Suprapubic skin (tissue), 4 donors: ENCODE data around the gene XPC. TPM values are rescaled to one million over a fixed set of nuclear protein-coding genes. Genes with fewer than 3 reads are reported as not detected.
"Not testable (repeated sequence)": the region's sequence is repeated elsewhere in the genome, so short reads cannot be mapped to it uniquely, and the experiment has no call there.

Source experiments
- DNase-seq, 2 donors: peaks; one replicate each; pipeline ENCODE4 v3.0.0-alpha.2; 2019; ENCODE audit warnings: low spot score in 2 of 2
- H3K27ac ChIP-seq: fragments of 200-600 bp; sonication (generic); one replicate; pipeline ENCODE4 v1.5.1; 2019
- H3K27me3 ChIP-seq: fragments of 200-600 bp; sonication (generic); one replicate; pipeline ENCODE4 v1.5.1; 2019
- H3K36me3 ChIP-seq: fragments of 200-600 bp; sonication (generic); one replicate; pipeline ENCODE4 v1.5.1; 2019
- H3K4me1 ChIP-seq: fragments of 200-600 bp; sonication (generic); one replicate; pipeline ENCODE4 v1.5.1; 2019
- H3K4me3 ChIP-seq: fragments of 200-600 bp; sonication (generic); one replicate; pipeline ENCODE4 v1.5.1; 2019; ENCODE audit warnings: mild to moderate bottlenecking
- H3K9me3 ChIP-seq: fragments of 200-600 bp; sonication (generic); one replicate; pipeline ENCODE4 v1.5.1; 2019
- CTCF ChIP-seq, 2 donors: fragments of 200-600 bp in 1 of 2; fragments of 450-650 bp in 1 of 2; sonication (generic) in 1 of 2; IDR thresholded peaks; one replicate each; pipeline ENCODE4 v1.5.1; 2016 to 2019; ENCODE audit warnings: antibody characterized with exemption in 2 of 2, mild to moderate bottlenecking in 1 of 2, moderate library complexity in 1 of 2
- EP300 ChIP-seq: sonication (generic); formaldehyde crosslinking; IDR thresholded peaks from one replicate; pipeline ENCODE4 v1.6.1; 2017; ENCODE audit warnings: antibody characterized with exemption
- POLR2A ChIP-seq, 2 donors: fragments of 450-650 bp; IDR thresholded peaks; one replicate each; pipeline ENCODE4 v1.6.1; 2017; ENCODE audit warnings: antibody characterized with exemption in 2 of 2, mild to moderate bottlenecking in 2 of 2, moderate library complexity in 2 of 2
- POLR2AphosphoS5 ChIP-seq, 3 donors: sonication (generic); formaldehyde crosslinking; IDR thresholded peaks; one replicate each; pipeline ENCODE4 v1.6.1; 2017; ENCODE audit warnings: antibody characterized with exemption in 3 of 3
- WGBS: methylation state at CpG from one replicate; pipeline ENCODE4 v1.1.5; 2018; 5-methylcytosine and 5-hydroxymethylcytosine counted together
- total RNA-seq, 4 donors: library from RNA; depleted of rRNA; stranded (reverse); fragments of >200 nt; gene quantifications; one replicate each; pipeline ENCODE4 v1.1.0, GENCODE V29; 2016

The XPC gene
- total RNA-seq, 4 donors from 2014 or later = 49.7 to 176 (median 66.4) TPM

- Histone ChIP-seq H3K4me1 (peaks cover 55% of the 10 kb centered on the region), H3K27me3 (no peaks in the 10 kb centered on the region), H3K27ac (peak overlapping the region; percentile 55), H3K9me3 (no peaks in the 10 kb centered on the region), H3K36me3 (peaks cover 22% of the 10 kb centered on the region), H3K4me3 (no peak overlapping the region)
- 72% methylated on average over 2 of the region's 2 CpGs for WGBS
- DNase-seq = no peak
- TF ChIP-seq POLR2AphosphoS5 (IDR thresholded peaks at IDR 0.05) (no peak), CTCF (IDR thresholded peaks at IDR 0.05) (no peak), POLR2A (IDR thresholded peaks at IDR 0.05) (no peak), EP300 (no peak)
Measured at GRCh38 chr3:14119651-14120050, 58.8 kb downstream of the XPC start.

GRCh38 chr3:14118400-14119381 is 59.7 kb downstream of the XPC start:
- DNase-seq = peak in 1 of 2 donors; percentile 34
- no peaks in the 10 kb centered on the region for H3K9me3 ChIP-seq
- 45% methylated on average over 12 of the region's 13 CpGs for WGBS
- peak overlapping the region; percentile 55 for H3K27ac ChIP-seq
- H3K27me3 ChIP-seq = no peaks in the 10 kb centered on the region
- no peak for TF ChIP-seq CTCF (IDR thresholded peaks at IDR 0.05)
- TF ChIP-seq POLR2AphosphoS5 (IDR thresholded peaks at IDR 0.05) = no peak
- no peak for TF ChIP-seq EP300
- no peak for TF ChIP-seq POLR2A (IDR thresholded peaks at IDR 0.05)
- peaks cover 32% of the 10 kb centered on the region for H3K36me3 ChIP-seq
- H3K4me1 ChIP-seq = peaks cover 49% of the 10 kb centered on the region
- no peak overlapping the region for H3K4me3 ChIP-seq

GRCh38 chr3:14117468-14118399 is 60.7 kb downstream of the XPC start:
- Histone ChIP-seq H3K4me3 (no peak overlapping the region), H3K27ac (peak overlapping the region; percentile 55), H3K36me3 (peaks cover 42% of the 10 kb centered on the region), H3K27me3 (no peaks in the 10 kb centered on the region), H3K9me3 (no peaks in the 10 kb centered on the region), H3K4me1 (peaks cover 39% of the 10 kb centered on the region)
- WGBS = 90% methylated on average over 10 of the region's 10 CpGs
- peak in 1 of 2 donors; percentile 78 for DNase-seq
- no peak for TF ChIP-seq POLR2A (IDR thresholded peaks at IDR 0.05)

GRCh38 chr3:14113965-14114635 is 64.3 kb downstream of the XPC start:
- Histone ChIP-seq H3K27ac (no peak overlapping the region), H3K36me3 (peaks cover 50% of the 10 kb centered on the region), H3K27me3 (no peaks in the 10 kb centered on the region), H3K9me3 (no peaks in the 10 kb centered on the region), H3K4me3 (no peak overlapping the region), H3K4me1 (peaks cover 15% of the 10 kb centered on the region)
- TF ChIP-seq POLR2AphosphoS5 (IDR thresholded peaks at IDR 0.05) (no peak), EP300 (no peak), CTCF (IDR thresholded peaks at IDR 0.05) (no peak), POLR2A (IDR thresholded peaks at IDR 0.05) (no peak)
- DNase-seq = no peak
- 91% methylated on average over 7 of the region's 7 CpGs for WGBS

- Histone ChIP-seq H3K27ac (no peak overlapping the region), H3K4me1 (no peaks in the 10 kb centered on the region), H3K36me3 (peaks cover 47% of the 10 kb centered on the region), H3K4me3 (no peak overlapping the region), H3K27me3 (no peaks in the 10 kb centered on the region), H3K9me3 (no peaks in the 10 kb centered on the region)
- TF ChIP-seq POLR2AphosphoS5 (IDR thresholded peaks at IDR 0.05) = no peak
- no peak for TF ChIP-seq CTCF (IDR thresholded peaks at IDR 0.05)
- TF ChIP-seq EP300 = no peak
- TF ChIP-seq POLR2A (IDR thresholded peaks at IDR 0.05) = no peak
- 90% methylated on average over 4 of the region's 4 CpGs for WGBS
- DNase-seq = no peak
Measured at GRCh38 chr3:14110699-14111098, 67.7 kb downstream of the XPC start.

- 97% methylated on average over 5 of the region's 5 CpGs for WGBS
- H3K4me1 ChIP-seq, H3K27me3 ChIP-seq, H3K27ac ChIP-seq, DNase-seq, H3K4me3 ChIP-seq, H3K9me3 ChIP-seq: not testable (repeated sequence)
- peaks cover 39% of the 10 kb centered on the region for H3K36me3 ChIP-seq
Measured at GRCh38 chr3:14109821-14110220, 68.6 kb downstream of the XPC start.
